HG02870 (cell line): ENCODE results near the gene TET3.

Experiments
- ATAC-seq: cut with Tn5 transposase; IDR thresholded peaks from one replicate; pipeline ENCODE4 v1.9.1; 2021; ENCODE audit warnings: mild to moderate bottlenecking, moderate library complexity; ENCODE audit not compliant: unreplicated experiment

Gene TET3

DNA sequence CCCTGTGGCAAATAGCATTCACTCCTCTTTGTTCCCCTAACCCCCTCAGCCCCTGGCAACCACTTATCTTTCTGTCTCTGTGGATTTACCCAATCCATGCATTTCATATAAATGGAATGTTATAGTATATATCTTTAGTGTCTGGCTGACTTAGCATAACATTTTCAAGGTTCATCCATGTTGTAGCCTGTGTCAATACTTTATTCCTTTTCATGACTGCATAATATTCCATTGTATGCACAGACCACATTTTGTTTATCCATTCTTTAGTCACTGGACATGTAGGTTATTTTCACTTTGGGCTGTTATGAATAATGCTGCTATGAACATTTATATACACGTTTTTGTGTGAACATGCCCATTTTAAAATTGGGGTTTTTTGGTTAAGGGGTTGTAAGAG, 42.8 kb downstream of the TET3 start:
- ATAC-seq: no peak

DNA sequence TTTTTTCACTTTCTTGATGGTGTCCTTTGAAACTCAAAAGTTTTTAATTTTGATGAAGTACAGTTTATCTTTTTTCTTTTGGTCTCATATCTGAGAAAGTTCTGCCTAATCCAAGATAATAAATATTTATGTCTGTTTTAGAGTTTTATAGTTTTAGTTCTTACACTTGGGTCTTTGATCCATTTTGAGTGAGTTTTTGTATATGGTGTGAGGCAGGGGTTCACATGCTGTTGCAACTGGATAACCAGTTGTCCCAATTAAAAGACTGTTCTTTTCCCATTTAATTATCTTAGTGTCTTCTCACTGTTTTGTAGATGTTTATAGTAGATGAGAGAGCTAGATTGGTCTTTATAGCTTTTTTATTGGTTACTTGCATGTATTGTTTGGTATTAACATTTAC, 43.6 kb downstream of the TET3 start:
- ATAC-seq: no peak

DNA sequence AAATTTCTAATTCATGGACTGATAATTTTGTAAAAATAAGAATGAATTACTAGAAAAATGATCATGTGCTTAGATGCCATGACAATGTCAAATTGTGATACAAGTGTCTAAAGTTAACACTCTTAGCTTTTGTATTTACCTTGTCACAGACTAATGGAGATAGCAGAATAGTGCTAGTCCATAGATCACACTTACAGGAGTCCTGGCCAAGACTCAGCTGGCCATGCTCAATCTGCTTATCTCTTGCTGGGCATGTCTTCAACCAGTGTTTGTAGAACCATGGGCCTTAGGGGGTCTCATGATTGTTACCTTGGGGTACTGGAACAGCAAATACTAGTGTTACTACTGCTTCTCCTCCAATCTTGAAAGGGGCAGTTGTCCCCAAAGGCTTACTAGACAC, 44.0 kb downstream of the TET3 start:
- ATAC-seq: no peak

DNA sequence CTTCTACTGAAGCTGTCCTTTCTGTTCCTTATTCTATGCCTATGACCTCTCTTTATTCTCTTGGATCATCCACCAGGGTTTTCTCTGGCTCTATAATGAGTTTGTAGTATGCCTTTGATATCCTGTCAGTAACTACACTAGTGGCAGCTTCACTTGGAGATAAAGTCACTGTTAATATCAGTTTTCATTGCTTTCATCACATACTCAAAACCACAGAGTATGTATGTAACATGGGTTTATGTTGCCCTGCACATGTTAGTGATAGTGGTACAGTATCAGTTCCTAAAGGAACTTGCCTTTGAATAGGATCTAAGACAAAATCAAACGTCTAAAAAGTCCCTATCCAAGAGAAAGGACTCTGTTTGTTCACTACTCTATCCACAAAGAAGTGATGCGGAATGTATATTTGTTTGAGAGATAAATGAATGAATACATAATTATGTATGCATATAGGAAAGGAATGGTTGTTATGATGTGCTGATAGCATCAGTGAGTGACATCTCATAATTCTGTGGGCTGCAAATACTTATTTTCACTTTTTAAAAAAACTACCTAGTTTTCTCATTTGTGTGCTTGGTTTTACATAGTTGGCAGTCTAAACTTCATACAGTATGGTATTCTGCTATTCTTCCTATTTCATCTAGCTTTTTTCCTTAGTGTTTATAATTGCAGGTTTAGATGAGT, 45.1 kb downstream of the TET3 start:
- no peak for ATAC-seq

DNA sequence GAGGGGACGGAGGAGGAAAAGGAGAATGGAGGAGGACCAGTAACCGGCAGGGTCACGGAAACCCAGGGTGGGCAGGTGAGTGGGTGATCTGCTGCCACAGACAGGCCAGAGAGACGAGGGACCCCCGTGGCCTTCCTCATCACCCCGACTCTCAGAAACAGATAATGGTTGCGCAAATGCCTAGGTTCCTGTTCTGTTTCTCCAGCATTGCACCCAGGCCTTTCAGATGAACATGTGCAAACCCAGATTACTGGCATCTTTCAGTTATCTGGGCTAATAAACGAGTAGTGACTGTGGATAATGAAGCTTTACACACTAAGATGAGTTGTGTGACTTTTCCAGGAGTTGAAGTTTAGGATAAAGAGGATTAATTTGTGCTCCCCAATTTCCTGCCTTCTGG, 46.5 kb downstream of the TET3 start:
- no peak for ATAC-seq

DNA sequence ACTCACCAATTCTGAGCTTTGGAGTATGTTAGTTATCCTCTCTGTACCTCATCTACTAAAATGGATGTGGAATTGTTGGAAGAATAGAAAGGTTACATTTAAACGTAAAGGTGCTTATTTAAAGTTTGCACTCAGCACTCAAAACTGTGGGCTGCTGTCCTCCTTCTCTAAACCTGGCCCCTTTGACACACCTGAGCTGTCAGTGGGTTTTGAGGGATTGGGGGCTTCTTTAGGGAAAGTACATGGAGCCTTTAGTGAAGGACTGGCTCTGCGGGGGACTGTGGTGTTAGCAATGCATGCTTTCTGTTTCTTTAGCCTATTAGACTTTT, 47.2 kb downstream of the TET3 start:
- no peak for ATAC-seq

DNA sequence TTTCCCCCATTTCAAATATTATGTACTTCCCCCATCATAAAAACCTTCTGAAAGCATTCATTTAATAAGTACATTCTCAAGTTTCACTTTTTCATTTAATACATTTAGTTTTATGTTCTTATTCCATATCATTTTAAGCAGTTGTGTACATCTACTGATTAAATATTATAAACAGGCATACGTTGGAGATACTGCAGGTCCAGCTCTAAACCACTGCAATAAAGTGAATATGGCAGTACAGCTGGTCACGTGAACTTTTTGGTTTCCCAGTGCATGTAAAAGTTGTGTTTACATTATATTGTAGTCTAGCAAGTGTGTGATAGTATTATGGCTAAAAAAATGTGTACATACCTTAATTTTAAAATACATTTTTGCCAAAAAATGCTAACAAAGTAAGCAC, 48.7 kb downstream of the TET3 start:
- no peak for ATAC-seq
